ENCODE results near the gene PAQR8.
"Not testable (repeated sequence)": the region's sequence is repeated elsewhere in the genome, so short reads cannot be mapped to it uniquely, and the experiment has no call there.

The PAQR8 gene

GRCh38 chr6:52416629-52417151, 54.7 kb downstream of the PAQR8 start:
- peak; percentile 71 for DNase-seq

GRCh38 chr6:52417675-52418111, 55.7 kb downstream of the PAQR8 start:
- DNase-seq = no peak

DNA sequence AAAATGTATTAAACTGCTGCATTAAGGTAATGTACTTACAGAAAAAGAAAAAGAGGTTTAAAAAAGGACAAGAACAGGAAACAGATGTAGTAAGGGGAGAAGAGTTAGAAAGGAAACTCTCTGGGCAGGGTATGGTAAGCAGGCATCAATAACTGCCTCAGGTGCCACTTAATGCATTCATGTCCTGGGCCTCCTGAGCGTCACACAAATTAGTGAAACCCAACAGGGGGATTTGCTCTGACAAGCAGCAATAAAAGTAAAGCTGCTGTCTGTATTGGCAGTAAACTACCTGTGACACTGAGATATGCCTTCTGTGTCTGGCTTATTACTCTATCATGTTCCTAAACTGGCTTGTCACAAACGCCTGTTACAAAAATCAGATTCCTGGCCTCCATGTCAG, 56.7 kb downstream of the PAQR8 start:
- no peak for DNase-seq

DNA sequence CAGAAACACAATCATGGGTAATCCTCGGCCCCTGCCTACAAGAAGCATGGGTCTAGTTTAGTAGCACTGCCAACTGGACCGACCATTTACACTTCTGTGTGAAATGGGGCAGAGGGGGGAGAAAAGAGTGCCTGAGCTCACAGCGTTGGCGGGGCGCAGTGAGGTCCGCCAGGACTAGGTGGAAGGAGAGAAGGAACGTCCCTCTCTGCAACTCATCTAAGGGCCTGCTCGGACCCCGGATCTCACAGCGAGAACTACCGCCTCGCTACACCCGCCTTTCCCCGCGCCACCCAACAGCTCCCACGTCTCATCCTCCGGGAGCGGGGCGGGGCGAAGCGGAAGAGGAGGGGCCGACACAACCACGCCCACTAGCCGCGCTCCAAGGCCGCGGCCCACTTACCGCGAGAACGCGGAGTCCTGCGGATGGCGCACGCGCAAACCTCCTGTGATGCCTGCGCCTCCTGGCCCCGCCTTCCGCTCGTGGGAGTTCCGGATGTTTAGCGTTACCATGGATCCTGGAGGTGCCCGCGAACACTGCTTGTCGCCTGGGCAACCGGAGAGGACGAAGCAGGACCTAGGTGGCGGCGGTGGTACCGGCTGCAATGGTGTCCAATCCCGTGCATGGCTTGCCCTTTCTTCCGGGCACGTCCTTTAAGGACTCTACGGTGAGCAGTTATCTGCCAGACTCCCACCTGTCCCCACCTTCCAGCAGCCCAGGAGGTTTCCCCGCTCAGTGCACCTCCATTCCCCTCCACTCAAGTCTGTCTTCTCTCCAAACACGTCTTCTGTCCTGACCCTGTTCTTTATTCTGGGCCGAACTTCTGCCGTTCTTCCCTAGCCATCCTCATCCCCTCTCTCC, 58.1 kb downstream of the PAQR8 start, which contains the start of gene EFHC1:
Gene EFHC1 (plus strand): TSS at position 534 of the 859 bp plus-strand sequence. CDS start 69 bp downstream, at position 603.
- DNase-seq = peak; percentile 99

- DNase-seq = peak; percentile 85
Measured at GRCh38 chr6:52420668-52421358, 58.9 kb downstream of the PAQR8 start.

- DNase-seq = no peak
Measured at GRCh38 chr6:52422156-52422555, 60.2 kb downstream of the PAQR8 start.

DNA sequence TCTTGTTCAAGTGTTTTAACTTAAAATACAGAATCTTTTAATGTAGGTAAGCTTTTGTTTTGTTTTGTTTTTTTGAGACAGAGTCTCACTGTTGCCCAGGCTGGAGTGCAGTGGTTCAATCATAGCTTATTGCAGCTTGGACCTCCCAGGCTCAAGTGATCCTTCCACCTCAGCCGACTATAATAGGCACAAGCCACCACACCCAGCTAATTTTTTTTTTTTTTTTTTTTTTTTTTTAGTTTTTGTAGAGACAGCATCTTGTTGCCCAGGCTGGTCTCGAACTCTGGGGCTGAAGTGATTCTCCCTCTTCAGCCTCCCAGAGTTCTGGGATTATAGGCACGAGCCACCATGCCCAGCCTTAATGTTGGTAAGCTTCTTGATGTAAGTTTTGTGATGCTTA, 61.5 kb downstream of the PAQR8 start:
- no peak for DNase-seq

- no peak for DNase-seq
Measured at GRCh38 chr6:52423971-52424381, 62.0 kb downstream of the PAQR8 start.

- no peak for DNase-seq
Measured at GRCh38 chr6:52424513-52424912, 62.6 kb downstream of the PAQR8 start.

DNA sequence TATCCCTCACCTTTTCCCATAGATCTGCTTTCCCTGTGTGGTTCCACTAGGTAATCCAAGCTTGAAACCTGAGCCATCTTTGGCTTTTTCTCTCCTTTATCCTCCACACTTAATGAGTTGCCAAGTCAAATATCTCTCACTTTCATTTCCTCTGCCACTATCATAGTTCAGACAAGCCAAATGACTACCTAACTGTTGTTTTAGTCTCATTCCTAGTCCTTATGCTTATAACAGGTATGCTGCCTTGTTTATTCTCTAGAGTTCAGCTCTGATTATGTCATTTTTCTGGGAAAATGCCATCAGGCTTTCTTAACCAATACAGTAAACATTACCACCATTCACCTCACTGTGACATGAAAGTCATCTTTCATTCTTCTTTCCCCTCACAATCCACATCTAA, 64.7 kb downstream of the PAQR8 start:
- no peak for DNase-seq

GRCh38 chr6:52433294-52433693, 71.3 kb downstream of the PAQR8 start:
- not testable (repeated sequence) for DNase-seq

DNA sequence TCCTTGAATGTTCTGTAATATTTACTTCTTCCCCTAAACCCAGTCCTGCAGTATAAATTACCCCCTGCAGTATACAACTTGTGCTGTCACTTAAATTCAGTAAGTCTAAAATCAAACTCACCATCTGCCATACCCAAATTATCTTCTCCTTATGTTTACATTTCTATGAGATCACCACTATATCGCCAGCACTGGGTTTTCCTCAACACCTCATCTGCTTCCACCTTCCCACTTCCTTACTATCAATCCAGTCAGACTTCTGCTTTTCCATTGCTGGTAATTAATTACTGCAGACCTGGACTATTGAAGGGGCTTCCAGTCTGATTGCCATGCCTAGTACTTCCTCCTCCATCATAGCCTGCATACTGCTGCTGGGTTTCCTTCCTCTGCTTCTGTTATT, 73.4 kb downstream of the PAQR8 start:
- no peak for DNase-seq

GRCh38 chr6:52438926-52439325, 77.0 kb downstream of the PAQR8 start:
- no peak for DNase-seq

GRCh38 chr6:52454556-52454955, 92.6 kb downstream of the PAQR8 start:
- DNase-seq = no peak

DNA sequence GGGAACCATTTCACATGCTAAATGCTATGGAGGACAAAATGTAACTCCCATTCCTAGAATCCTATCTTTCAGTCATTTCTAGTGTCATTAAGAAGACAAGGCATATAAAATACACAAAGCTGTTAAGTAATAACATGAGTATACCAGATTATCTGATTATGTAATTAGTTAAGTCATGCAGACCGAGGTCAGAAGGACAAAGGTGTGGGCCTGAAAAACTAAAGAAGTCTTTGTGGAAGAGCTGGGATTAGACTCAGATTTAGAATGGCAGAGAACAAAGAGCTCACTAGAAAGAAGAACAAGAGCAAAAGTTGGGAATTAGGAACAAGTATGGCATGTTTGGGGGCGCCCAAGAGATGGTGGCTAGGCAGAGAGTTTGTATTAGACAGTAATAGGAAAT, 95.1 kb downstream of the PAQR8 start:
- DNase-seq = no peak
